ENCODE measurements around the gene FAM177A1. TPM values are rescaled to one million over a fixed set of nuclear protein-coding genes. Genes with fewer than 3 reads are reported as not detected.
A peak's percentile ranks its signal among the peaks of the same experiment; 100 is the strongest.
"Not testable (repeated sequence)": the region's sequence is repeated elsewhere in the genome, so short reads cannot be mapped to it uniquely, and the experiment has no call there.

FAM177A1 gene
- total RNA-seq, 2 experiments from 2014 or later: 40.5 to 41.5 TPM

- ChIA-PET POLR2A (interaction anchor here (0.7 kb wide), 1 partner anchor 167 kb away, joined by 3 read pairs; the partner anchor contains the start of gene BAZ1A), CTCF (interaction anchor here (0.7 to 1.9 kb wide), 6 partner anchors 11 to 370 kb away, joined by 3 to 4 read pairs (median 4); no protein-coding TSS in a partner anchor)
- Mint-ChIP-seq H3K27me3 (ENCODE audit: low read depth) (no peaks in the 10 kb centered on the region), H3K9me3 (ENCODE audit: insufficient read depth) (no peaks in the 10 kb centered on the region), H3K36me3 (ENCODE audit: low read depth) (peaks cover 2% of the 10 kb centered on the region), H3K4me1 (ENCODE audit: low read depth) (peaks cover 19% of the 10 kb centered on the region), H3K4me3 (no peak overlapping the region), H3K27ac (no peak overlapping the region)
- DNase-seq (no peak), ATAC-seq (no peak)
Measured at GRCh38 chr14:35042632-35043031, 3.4 kb upstream of the FAM177A1 start.

GRCh38 chr14:35043046-35043445, 3.0 kb upstream of the FAM177A1 start:
- no peak for ATAC-seq
- H3K9me3 Mint-ChIP-seq (ENCODE audit: insufficient read depth): no peaks in the 10 kb centered on the region
- ChIA-PET CTCF (interaction anchor here (0.8 to 1.9 kb wide), 6 partner anchors 11 to 370 kb away, joined by 3 to 5 read pairs (median 4); no protein-coding TSS in a partner anchor), POLR2A (interaction anchor here (0.7 kb wide), 1 partner anchor 168 kb away, joined by 3 read pairs; the partner anchor contains the start of gene BAZ1A)
- peaks cover 6% of the 10 kb centered on the region for H3K36me3 Mint-ChIP-seq (ENCODE audit: low read depth)
- no peak overlapping the region for H3K4me3 Mint-ChIP-seq
- no peaks in the 10 kb centered on the region for H3K27me3 Mint-ChIP-seq (ENCODE audit: low read depth)
- peaks cover 23% of the 10 kb centered on the region for H3K4me1 Mint-ChIP-seq (ENCODE audit: low read depth)
- H3K27ac Mint-ChIP-seq: no peak overlapping the region
- no peak for DNase-seq

GRCh38 chr14:35044939-35045797, 904 bp upstream of the FAM177A1 start:
- Mint-ChIP-seq H3K4me1 (ENCODE audit: low read depth) (peaks cover 33% of the 10 kb centered on the region), H3K27me3 (ENCODE audit: low read depth) (no peaks in the 10 kb centered on the region), H3K36me3 (ENCODE audit: low read depth) (peaks cover 16% of the 10 kb centered on the region), H3K27ac (peak overlapping the region; percentile 99), H3K4me3 (peak overlapping the region; percentile 89), H3K9me3 (ENCODE audit: insufficient read depth) (no peaks in the 10 kb centered on the region)
- ChIA-PET CTCF (interaction anchor here (1.0 to 2.6 kb wide), 4 partner anchors 64 to 377 kb away, joined by 3 to 9 read pairs (median 6); no protein-coding TSS in a partner anchor), POLR2A (interaction anchor here (0.6 to 2.4 kb wide), 17 partner anchors 9 to 415 kb away, joined by 3 to 43 read pairs (median 3); partner anchors contain the start of genes BAZ1A, NFKBIA, PPP2R3C and PRORP)
- ATAC-seq (no peak), DNase-seq (no peak)

- no peak for ATAC-seq
- Mint-ChIP-seq H3K36me3 (ENCODE audit: low read depth) (peaks cover 19% of the 10 kb centered on the region), H3K9me3 (ENCODE audit: insufficient read depth) (no peaks in the 10 kb centered on the region), H3K4me1 (ENCODE audit: low read depth) (peaks cover 35% of the 10 kb centered on the region), H3K4me3 (peak overlapping the region; percentile 89), H3K27me3 (ENCODE audit: low read depth) (no peaks in the 10 kb centered on the region), H3K27ac (peak overlapping the region; percentile 99)
- ChIA-PET POLR2A (interaction anchor here (0.6 to 2.4 kb wide), 18 partner anchors 9 to 415 kb away, joined by 3 to 43 read pairs (median 4); partner anchors contain the start of genes BAZ1A, NFKBIA, PPP2R3C and PRORP), CTCF (interaction anchor here (1.0 to 2.6 kb wide), 5 partner anchors 64 to 376 kb away, joined by 3 to 9 read pairs (median 6); partner anchors contain the start of gene PPP2R3C)
- no peak for DNase-seq
Measured at GRCh38 chr14:35045798-35046047, 349 bp upstream of the FAM177A1 start.

- no peaks in the 10 kb centered on the region for H3K9me3 Mint-ChIP-seq (ENCODE audit: insufficient read depth)
- peak; percentile 35 for ATAC-seq
- H3K4me3 Mint-ChIP-seq: peak overlapping the region; percentile 95
- no peak for DNase-seq
- peaks cover 25% of the 10 kb centered on the region for H3K36me3 Mint-ChIP-seq (ENCODE audit: low read depth)
- H3K27ac Mint-ChIP-seq: peak overlapping the region; percentile 98
- ChIA-PET CTCF (interaction anchor here (0.7 to 2.6 kb wide), 9 partner anchors 24 to 375 kb away, joined by 3 to 9 read pairs (median 3); partner anchors contain the start of genes NFKBIA and PPP2R3C), POLR2A (interaction anchor here (0.6 to 2.4 kb wide), 13 partner anchors 9 to 369 kb away, joined by 3 to 43 read pairs (median 5); partner anchors contain the start of genes BAZ1A, NFKBIA, PPP2R3C and PRORP)
- no peaks in the 10 kb centered on the region for H3K27me3 Mint-ChIP-seq (ENCODE audit: low read depth)
- peaks cover 38% of the 10 kb centered on the region for H3K4me1 Mint-ChIP-seq (ENCODE audit: low read depth)
Measured at GRCh38 chr14:35046751-35047536, 872 bp downstream of the FAM177A1 start.

GRCh38 chr14:35047976-35048513, 2.0 kb downstream of the FAM177A1 start:
- Mint-ChIP-seq H3K4me3 (peak overlapping the region; percentile 95), H3K27ac (peak overlapping the region; percentile 5), H3K4me1 (ENCODE audit: low read depth) (peaks cover 36% of the 10 kb centered on the region), H3K36me3 (ENCODE audit: low read depth) (peaks cover 26% of the 10 kb centered on the region), H3K9me3 (ENCODE audit: insufficient read depth) (no peaks in the 10 kb centered on the region), H3K27me3 (ENCODE audit: low read depth) (no peaks in the 10 kb centered on the region)
- no peak for DNase-seq
- CTCF ChIA-PET: interaction anchor here (1.8 kb wide), 1 partner anchor 64 kb away, joined by 4 read pairs; no protein-coding TSS in a partner anchor
- ATAC-seq: no peak
- POLR2A ChIA-PET: no interaction called here

GRCh38 chr14:35050652-35051051, 4.6 kb downstream of the FAM177A1 start:
- Mint-ChIP-seq H3K9me3 (ENCODE audit: insufficient read depth) (no peaks in the 10 kb centered on the region), H3K4me3 (no peak overlapping the region)
- CTCF ChIA-PET: no interaction called here

GRCh38 chr14:35051796-35052195, 5.7 kb downstream of the FAM177A1 start:
- Mint-ChIP-seq H3K9me3 (ENCODE audit: insufficient read depth) (no peaks in the 10 kb centered on the region), H3K27ac (no peak overlapping the region)
- CTCF ChIA-PET: interaction anchor here (1.4 kb wide), 1 partner anchor 378 kb away, joined by 3 read pairs; no protein-coding TSS in a partner anchor

More at GRCh38 chr14:35050652-35051051, 4.6 kb downstream of the FAM177A1 start:
- peaks cover 27% of the 10 kb centered on the region for H3K4me1 Mint-ChIP-seq (ENCODE audit: low read depth)
- ATAC-seq (no peak), DNase-seq (no peak)
- peaks cover 32% of the 10 kb centered on the region for H3K36me3 Mint-ChIP-seq (ENCODE audit: low read depth)
- H3K27me3 Mint-ChIP-seq (ENCODE audit: low read depth): no peaks in the 10 kb centered on the region
- H3K27ac Mint-ChIP-seq: peak overlapping the region; percentile 24
- POLR2A ChIA-PET: no interaction called here

GRCh38 chr14:35052637-35053036, 6.6 kb downstream of the FAM177A1 start:
- peaks cover 21% of the 10 kb centered on the region for H3K4me1 Mint-ChIP-seq (ENCODE audit: low read depth)
- H3K27me3 Mint-ChIP-seq (ENCODE audit: low read depth): no peaks in the 10 kb centered on the region
- H3K36me3 Mint-ChIP-seq (ENCODE audit: low read depth): peaks cover 35% of the 10 kb centered on the region
- H3K4me3 Mint-ChIP-seq: no peak overlapping the region
- ATAC-seq: no peak
- no peaks in the 10 kb centered on the region for H3K9me3 Mint-ChIP-seq (ENCODE audit: insufficient read depth)
- CTCF ChIA-PET: interaction anchor here (1.4 kb wide), 1 partner anchor 379 kb away, joined by 3 read pairs; no protein-coding TSS in a partner anchor
- DNase-seq: no peak
- POLR2A ChIA-PET: no interaction called here
- H3K27ac Mint-ChIP-seq: no peak overlapping the region

More at GRCh38 chr14:35051796-35052195, 5.7 kb downstream of the FAM177A1 start:
- H3K27me3 Mint-ChIP-seq (ENCODE audit: low read depth): no peaks in the 10 kb centered on the region
- H3K4me3 Mint-ChIP-seq: no peak overlapping the region
- peaks cover 24% of the 10 kb centered on the region for H3K4me1 Mint-ChIP-seq (ENCODE audit: low read depth)
- DNase-seq (no peak), ATAC-seq (no peak)
- POLR2A ChIA-PET: no interaction called here
- H3K36me3 Mint-ChIP-seq (ENCODE audit: low read depth): peaks cover 31% of the 10 kb centered on the region

- H3K36me3 Mint-ChIP-seq (ENCODE audit: low read depth): peaks cover 29% of the 10 kb centered on the region
- H3K9me3 Mint-ChIP-seq (ENCODE audit: insufficient read depth); H3K4me3 Mint-ChIP-seq; CTCF ChIA-PET; H3K27me3 Mint-ChIP-seq (ENCODE audit: low read depth); POLR2A ChIA-PET; ATAC-seq; H3K4me1 Mint-ChIP-seq (ENCODE audit: low read depth); DNase-seq: not testable (repeated sequence)
- peak overlapping the region; percentile 60 for H3K27ac Mint-ChIP-seq
Measured at GRCh38 chr14:35061113-35061791, 15.2 kb downstream of the FAM177A1 start.

All from activated CD8-positive, alpha-beta T cell treated with anti-CD3 and anti-CD28 coated beads, Interleukin-2, amount 10 ng/mL, durations not matched to agents 7 days and 5 days (primary cell).